Measurements from ENCODE around the gene MREG.
A peak's percentile ranks its signal among the peaks of the same experiment; 100 is the strongest.
"Not testable (repeated sequence)": the region's sequence is repeated elsewhere in the genome, so short reads cannot be mapped to it uniquely, and the experiment has no call there.

The MREG gene

DNA sequence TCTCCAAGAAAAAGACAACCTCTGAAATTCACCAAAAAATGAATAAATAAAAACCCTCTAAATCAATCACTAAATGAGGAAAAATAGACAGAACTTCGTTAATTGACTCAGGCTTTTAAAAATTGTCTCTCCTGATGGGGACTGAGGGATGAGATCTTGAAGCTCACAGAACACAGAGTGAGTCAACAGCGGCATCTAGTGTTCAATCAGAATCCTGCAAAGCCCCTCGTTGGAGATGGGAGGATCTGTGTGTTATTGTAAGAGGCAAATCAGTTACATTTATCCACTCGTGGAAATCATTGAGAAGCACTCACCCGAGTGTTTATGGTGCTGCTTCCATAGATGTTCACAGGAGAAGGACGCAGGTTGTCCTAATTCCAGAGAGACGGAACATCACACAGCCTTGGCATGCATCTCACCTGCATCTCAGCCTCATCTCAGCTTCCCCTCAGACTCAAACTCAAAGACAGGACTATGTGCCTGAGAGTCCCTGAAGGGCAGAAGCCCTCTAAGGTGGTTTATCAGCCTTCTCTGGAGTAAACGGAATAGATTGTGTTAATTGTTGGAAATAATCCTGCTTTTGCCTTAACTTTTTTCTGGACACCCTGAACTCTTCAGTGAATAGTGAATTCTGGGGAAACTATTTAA is 82.0 kb downstream of the MREG start:
- DNase-seq (ENCODE audit: low read depth) = peak; percentile 76
- TF ChIP-seq, protein P1, sequence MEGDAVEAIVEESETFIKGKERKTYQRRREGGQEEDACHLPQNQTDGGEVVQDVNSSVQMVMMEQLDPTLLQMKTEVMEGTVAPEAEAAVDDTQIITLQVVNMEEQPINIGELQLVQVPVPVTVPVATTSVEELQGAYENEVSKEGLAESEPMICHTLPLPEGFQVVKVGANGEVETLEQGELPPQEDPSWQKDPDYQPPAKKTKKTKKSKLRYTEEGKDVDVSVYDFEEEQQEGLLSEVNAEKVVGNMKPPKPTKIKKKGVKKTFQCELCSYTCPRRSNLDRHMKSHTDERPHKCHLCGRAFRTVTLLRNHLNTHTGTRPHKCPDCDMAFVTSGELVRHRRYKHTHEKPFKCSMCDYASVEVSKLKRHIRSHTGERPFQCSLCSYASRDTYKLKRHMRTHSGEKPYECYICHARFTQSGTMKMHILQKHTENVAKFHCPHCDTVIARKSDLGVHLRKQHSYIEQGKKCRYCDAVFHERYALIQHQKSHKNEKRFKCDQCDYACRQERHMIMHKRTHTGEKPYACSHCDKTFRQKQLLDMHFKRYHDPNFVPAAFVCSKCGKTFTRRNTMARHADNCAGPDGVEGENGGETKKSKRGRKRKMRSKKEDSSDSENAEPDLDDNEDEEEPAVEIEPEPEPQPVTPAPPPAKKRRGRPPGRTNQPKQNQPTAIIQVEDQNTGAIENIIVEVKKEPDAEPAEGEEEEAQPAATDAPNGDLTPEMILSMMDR (conservative IDR thresholded peaks at IDR 0.05; ENCODE audit: low read length) = peak; percentile 99
- peak overlapping the region; percentile 23; the same call in 1 of the 2 replicates for H3K4me3 ChIP-seq (ENCODE audit: low read length)

DNA sequence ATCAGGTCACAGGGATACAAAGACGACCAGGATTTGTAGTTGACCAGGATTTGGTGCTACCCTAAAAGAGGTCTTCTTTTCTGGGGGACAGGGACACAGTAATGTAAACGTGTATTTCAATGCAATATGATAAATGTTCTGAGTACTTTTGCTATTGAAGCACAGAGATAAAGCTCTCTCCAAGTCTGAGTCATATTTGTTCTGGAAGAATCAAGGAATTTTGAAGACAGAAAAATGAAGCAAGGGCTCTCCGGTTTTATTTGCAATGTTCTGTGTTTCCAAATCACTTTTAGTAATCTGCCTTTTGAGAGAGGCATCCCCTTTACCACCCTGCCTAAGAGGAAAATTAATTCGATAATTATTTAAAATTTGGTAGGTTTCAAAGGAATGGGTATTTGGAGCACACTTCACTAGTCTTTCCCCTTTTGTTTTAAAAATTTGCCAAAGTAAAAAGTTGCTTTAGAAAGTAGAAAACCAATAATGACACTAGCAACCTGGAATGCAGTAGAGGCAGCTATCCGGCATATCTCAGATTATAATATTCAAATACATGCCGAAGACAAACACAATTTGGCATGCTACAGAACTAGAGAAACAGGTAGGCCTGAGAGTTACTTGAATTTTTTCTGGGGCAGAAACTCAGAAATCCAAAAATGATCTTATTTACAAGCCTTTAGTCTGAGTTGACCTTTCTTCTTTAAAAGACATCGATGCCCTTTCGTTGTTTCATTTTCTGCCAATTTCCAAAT is 82.7 kb downstream of the MREG start:
- TF ChIP-seq, protein P1 (conservative IDR thresholded peaks at IDR 0.05; ENCODE audit: low read length) = no peak
- H3K4me3 ChIP-seq (ENCODE audit: low read length) = peak overlapping the region; percentile 23
- DNase-seq (ENCODE audit: low read depth) = peak; percentile 43

DNA sequence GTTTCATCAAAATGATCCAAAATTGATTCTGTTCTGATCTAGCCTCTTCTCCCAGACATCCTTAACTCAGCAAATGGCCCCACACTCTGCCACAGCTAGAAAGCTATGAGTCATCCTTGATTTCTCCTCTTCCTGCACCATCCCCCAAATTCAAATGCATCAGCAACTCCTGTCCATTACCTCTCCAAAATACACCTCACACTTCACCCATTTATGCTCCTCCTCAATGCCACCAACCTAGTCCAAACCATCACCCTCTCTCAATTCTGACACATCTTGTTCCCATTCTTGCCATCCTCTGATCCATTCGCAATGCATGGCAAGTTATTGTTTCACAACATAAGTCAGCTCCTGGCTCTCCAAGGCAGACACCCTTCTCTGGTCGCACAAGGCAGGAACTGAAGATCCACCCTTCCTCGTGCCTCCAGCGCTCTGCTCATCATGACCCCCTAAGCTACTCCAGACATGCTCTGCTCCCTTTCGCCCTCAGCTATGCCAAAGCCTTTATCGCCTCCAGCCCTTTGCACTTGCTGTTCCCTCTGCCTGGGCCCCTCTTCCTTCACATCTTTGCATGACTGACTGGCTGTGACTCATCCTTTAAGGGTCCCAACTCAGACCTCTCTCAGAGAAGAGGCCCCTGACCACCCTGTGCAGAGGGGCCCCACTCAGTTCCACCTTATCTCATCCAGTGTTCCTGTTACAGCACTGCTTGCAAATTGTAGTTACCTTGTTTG is 83.6 kb downstream of the MREG start:
- TF ChIP-seq, protein P1 (conservative IDR thresholded peaks at IDR 0.05; ENCODE audit: low read length) = no peak
- DNase-seq (ENCODE audit: low read depth) = no peak
- no peak overlapping the region for H3K4me3 ChIP-seq (ENCODE audit: low read length)

GRCh38 chr2:215928086-215928485 is 85.3 kb downstream of the MREG start:
- TF ChIP-seq, protein P1 (conservative IDR thresholded peaks at IDR 0.05; ENCODE audit: low read length) = no peak
- no peak for DNase-seq (ENCODE audit: low read depth)
- H3K4me3 ChIP-seq (ENCODE audit: low read length) = no peak overlapping the region

DNA sequence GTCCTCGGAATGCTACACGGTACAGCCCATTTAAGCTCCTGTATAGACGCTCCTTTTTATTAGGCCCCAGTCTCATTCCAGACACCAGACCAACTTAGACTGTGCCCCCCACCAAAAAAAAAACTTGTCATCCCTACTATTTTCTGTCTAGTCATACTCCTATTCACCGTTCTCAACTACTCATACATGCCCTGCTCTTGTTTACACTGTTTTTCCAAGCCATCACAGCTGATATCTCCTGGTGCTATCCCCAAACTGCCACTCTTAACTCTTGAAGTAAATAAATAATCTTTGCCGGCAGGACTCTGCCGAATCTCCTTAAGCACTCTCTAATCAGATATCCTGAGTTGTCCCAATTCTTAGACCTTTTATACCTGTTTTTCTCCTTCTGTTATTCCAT is 86.4 kb downstream of the MREG start:
- not testable (repeated sequence) for H3K4me3 ChIP-seq (ENCODE audit: low read length); DNase-seq (ENCODE audit: low read depth)

- TF ChIP-seq, protein P1 (conservative IDR thresholded peaks at IDR 0.05; ENCODE audit: low read length) = no peak
- H3K4me3 ChIP-seq (ENCODE audit: low read length) = no peak overlapping the region
- DNase-seq (ENCODE audit: low read depth) = peak; percentile 83
These were observed 91.5 kb downstream of the MREG start for GRCh38 chr2:215921895-215922294.

GRCh38 chr2:215920244-215921100 is 92.9 kb downstream of the MREG start:
- peak; percentile 84 for DNase-seq (ENCODE audit: low read depth)
- no peak overlapping the region for H3K4me3 ChIP-seq (ENCODE audit: low read length)
- TF ChIP-seq, protein P1 (conservative IDR thresholded peaks at IDR 0.05; ENCODE audit: low read length) = peak; percentile 98

All from AG10803 (cell line).